A673 (cell line): ENCODE measurements around the gene POU2AF2. TPM values are rescaled to one million over a fixed set of nuclear protein-coding genes. Genes with fewer than 3 reads are reported as not detected.
A peak's percentile ranks its signal among the peaks of the same experiment; 100 is the strongest.

Experiments used
- BruUV-seq: library from RNA; stranded (reverse); fragments of 400-500 nt; replicated peaks from 2 replicates; lab custom pipeline; 2021; lab: Mats Ljungman, UMichigan
- CTCF ChIA-PET: fragments of 300-600 bp; sonication (Branson Sonifier 250); formaldehyde crosslinking; loops from one replicate; lab custom pipeline; 2022; ENCODE audit warnings: antibody characterized with exemption; lab: Charles Lee
- POLR2A ChIA-PET: fragments of 300-600 bp; sonication (Branson Sonifier 250); formaldehyde crosslinking; loops from one replicate; lab custom pipeline; 2022; ENCODE audit warnings: antibody characterized with exemption; ENCODE audit not compliant: low non-redundant PET; lab: Charles Lee
- DNase-seq: peaks from one replicate; pipeline ENCODE4 v3.0.0-alpha.2; 2015; ENCODE audit warnings: low spot score
- H3K27ac ChIP-seq: fragments of 200-600 bp; sonication (generic); 2 replicates; pipeline ENCODE4 v1.5.1; 2016; ENCODE audit warnings: mixed run types, low read depth, mild to moderate bottlenecking, mixed read lengths, antibody characterized with exemption, low read length; ENCODE audit not compliant: poor library complexity, severe bottlenecking
- H3K27me3 ChIP-seq: fragments of 200-600 bp; sonication (generic); replicated peaks from 2 replicates; pipeline ENCODE4 v1.6.1; 2017; ENCODE audit warnings: mixed run types, low read depth, mild to moderate bottlenecking, mixed read lengths, antibody characterized with exemption, low read length; ENCODE audit not compliant: insufficient read depth, poor library complexity
- H3K36me3 ChIP-seq: fragments of 200-600 bp; sonication (generic); 2 replicates; pipeline ENCODE4 v1.6.1; 2016; ENCODE audit warnings: mixed run types, mild to moderate bottlenecking, mixed read lengths, antibody characterized with exemption, low read length; ENCODE audit not compliant: insufficient read depth, poor library complexity, severe bottlenecking
- H3K4me1 ChIP-seq: fragments of 200-600 bp; sonication (generic); 2 replicates; pipeline ENCODE4 v1.6.1; 2017; ENCODE audit warnings: mixed run types, mild to moderate bottlenecking, mixed read lengths, antibody characterized with exemption, low read length; ENCODE audit not compliant: insufficient read depth, poor library complexity, severe bottlenecking
- H3K4me3 ChIP-seq: fragments of 200-600 bp; sonication (generic); 2 replicates; pipeline ENCODE4 v1.5.1; 2016; ENCODE audit warnings: low read depth, mixed run types, mild to moderate bottlenecking, mixed read lengths, low read length; ENCODE audit not compliant: poor library complexity, severe bottlenecking
- H3K9me3 ChIP-seq: fragments of 200-600 bp; sonication (generic); 2 replicates; pipeline ENCODE4 v1.6.1; 2016; ENCODE audit warnings: mixed run types, low read depth, mild to moderate bottlenecking, mixed read lengths, antibody characterized with exemption, low read length; ENCODE audit not compliant: poor library complexity, severe bottlenecking
- EZH2 ChIP-seq: fragments of 200-600 bp; sonication (generic); IDR thresholded peaks from 2 replicates; pipeline ENCODE4 v1.6.1; 2017; ENCODE audit warnings: borderline replicate concordance, low read depth, mild to moderate bottlenecking, mixed read lengths, antibody characterized with exemption, low read length; ENCODE audit not compliant: poor library complexity, severe bottlenecking
- intact Hi-C: fragments of 100-400 bp; cut with micrococcal nuclease; formaldehyde crosslinking; loops from one replicate; pipeline ENCODE4 v1.10.0; 2022; ENCODE audit not compliant: unreplicated experiment
- total RNA-seq: library from RNA; stranded (reverse); gene quantifications from 2 replicates; pipeline ENCODE4 v1.2.3, GENCODE V29; 2021
- TF ChIP-seq, protein P1 (sequence below): fragments of 300-800, 200-600 bp; sonication (generic); conservative IDR thresholded peaks from 2 replicates; pipeline ENCODE4 v1.5.1; 2017; ENCODE audit warnings: low read depth, mild to moderate bottlenecking, antibody characterized with exemption, low read length, moderate library complexity, mixed read lengths

Gene POU2AF2
- total RNA-seq, 1 experiment from 2014 or later, result not detected

DNA sequence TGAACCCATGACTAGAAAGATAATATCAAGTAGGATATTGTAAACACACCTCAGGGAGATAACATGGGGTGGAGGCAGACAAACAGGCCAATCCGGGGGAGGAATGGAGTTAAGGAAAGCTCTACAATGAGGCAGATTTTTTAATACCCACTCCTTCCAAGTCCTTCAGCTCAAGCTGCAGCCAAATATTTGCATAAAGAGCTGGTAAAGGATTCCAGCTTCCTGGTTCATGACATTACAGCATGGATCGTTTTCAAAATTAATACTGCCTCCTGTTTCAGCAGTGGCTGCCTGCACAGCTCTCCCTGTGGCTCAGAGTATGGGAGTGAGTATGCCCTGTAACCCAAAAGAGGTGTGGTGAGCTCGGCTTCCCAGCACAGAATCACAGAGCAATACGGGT is 57.9 kb downstream of the POU2AF2 start:
- peak; percentile 31 for DNase-seq
- intact Hi-C loops, result no loop called here
- CTCF ChIA-PET, result no interaction called here
- no TSS peak for BruUV-seq
- peaks cover 27% of the 10 kb centered on the region for H3K4me1 ChIP-seq
- POLR2A ChIA-PET, result interaction anchor here (0.7 kb wide), 1 partner anchor 77 kb away, joined by 10 read pairs; no protein-coding TSS in a partner anchor
- no peaks in the 10 kb centered on the region for H3K36me3 ChIP-seq
- H3K27me3 ChIP-seq, result no peaks in the 10 kb centered on the region
- no peak overlapping the region for H3K4me3 ChIP-seq
- H3K9me3 ChIP-seq, result no peaks in the 10 kb centered on the region
- H3K27ac ChIP-seq, result no peak overlapping the region
- no peak for TF ChIP-seq EZH2
- TF ChIP-seq, protein P1, sequence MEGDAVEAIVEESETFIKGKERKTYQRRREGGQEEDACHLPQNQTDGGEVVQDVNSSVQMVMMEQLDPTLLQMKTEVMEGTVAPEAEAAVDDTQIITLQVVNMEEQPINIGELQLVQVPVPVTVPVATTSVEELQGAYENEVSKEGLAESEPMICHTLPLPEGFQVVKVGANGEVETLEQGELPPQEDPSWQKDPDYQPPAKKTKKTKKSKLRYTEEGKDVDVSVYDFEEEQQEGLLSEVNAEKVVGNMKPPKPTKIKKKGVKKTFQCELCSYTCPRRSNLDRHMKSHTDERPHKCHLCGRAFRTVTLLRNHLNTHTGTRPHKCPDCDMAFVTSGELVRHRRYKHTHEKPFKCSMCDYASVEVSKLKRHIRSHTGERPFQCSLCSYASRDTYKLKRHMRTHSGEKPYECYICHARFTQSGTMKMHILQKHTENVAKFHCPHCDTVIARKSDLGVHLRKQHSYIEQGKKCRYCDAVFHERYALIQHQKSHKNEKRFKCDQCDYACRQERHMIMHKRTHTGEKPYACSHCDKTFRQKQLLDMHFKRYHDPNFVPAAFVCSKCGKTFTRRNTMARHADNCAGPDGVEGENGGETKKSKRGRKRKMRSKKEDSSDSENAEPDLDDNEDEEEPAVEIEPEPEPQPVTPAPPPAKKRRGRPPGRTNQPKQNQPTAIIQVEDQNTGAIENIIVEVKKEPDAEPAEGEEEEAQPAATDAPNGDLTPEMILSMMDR, result no peak

DNA sequence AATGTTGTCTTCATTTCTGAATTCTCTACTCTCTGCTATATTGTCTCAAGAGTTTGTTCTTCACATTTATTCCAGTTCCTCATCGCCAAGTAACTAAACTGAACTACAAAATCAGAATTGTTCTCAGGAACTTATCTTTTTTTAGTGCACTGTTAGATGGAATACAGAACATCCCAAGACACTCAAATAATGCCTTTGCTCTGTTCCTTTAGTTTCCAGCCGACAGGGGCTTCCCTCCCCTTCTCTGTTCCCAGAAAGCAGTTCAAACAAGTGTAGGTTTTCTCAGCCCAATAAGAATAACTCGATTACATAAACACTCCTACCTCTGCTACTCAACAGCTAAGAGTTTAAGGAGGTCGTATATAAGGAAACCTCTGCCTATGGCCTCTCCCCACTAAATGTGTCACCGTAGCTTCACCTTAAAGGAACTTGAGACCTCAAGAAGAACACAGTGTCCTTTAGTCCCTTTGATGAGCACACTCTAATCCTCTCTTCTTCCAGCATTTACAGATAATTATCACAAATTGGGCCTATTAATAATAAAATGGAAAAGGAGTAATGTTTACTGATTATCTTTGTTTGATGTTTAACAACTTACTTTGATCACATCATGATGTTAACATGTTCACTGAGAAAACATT is 59.8 kb downstream of the POU2AF2 start:
- ChIA-PET POLR2A (no interaction called here), CTCF (no interaction called here)
- Histone ChIP-seq H3K9me3 (no peaks in the 10 kb centered on the region), H3K36me3 (no peaks in the 10 kb centered on the region), H3K4me3 (no peak overlapping the region), H3K4me1 (peaks cover 30% of the 10 kb centered on the region), H3K27ac (no peak overlapping the region), H3K27me3 (no peaks in the 10 kb centered on the region)
- DNase-seq, result no peak
- BruUV-seq, result no TSS peak
- TF ChIP-seq, protein P1, result no peak
- TF ChIP-seq EZH2, result no peak
- intact Hi-C loops, result no loop called here

DNA sequence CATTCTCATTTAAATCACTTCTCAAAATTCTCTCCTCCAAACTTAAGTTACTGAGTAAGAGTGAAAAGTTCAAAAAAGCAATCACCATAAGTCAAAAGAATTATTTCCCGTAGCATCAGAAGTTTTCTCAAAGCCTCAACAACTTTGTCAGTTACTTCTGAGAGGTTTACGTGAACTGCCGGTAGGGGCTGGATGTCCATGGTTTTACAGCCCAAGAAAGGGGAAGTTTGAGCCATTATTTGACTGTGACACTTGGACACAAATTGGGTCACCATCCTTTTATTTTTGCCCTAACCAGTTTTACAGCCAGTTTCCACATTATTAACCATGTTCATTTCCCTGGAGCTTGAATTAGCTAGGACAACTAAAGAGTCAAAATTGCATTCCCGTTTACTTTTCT is 60.4 kb downstream of the POU2AF2 start:
- H3K4me1 ChIP-seq, result peaks cover 35% of the 10 kb centered on the region
- ChIA-PET CTCF (no interaction called here), POLR2A (no interaction called here)
- intact Hi-C loops, result no loop called here
- H3K27me3 ChIP-seq, result no peaks in the 10 kb centered on the region
- no peaks in the 10 kb centered on the region for H3K36me3 ChIP-seq
- no peak overlapping the region for H3K4me3 ChIP-seq
- no peak for TF ChIP-seq EZH2
- TF ChIP-seq, protein P1, result no peak
- H3K27ac ChIP-seq, result no peak overlapping the region
- BruUV-seq, result no TSS peak
- H3K9me3 ChIP-seq, result no peaks in the 10 kb centered on the region
- no peak for DNase-seq
